WTC11 (cell line): ENCODE measurements around the gene MEGF9. TPM values are rescaled to one million over a fixed set of nuclear protein-coding genes. Genes with fewer than 3 reads are reported as not detected.

Source experiments
- ATAC-seq: fragments of 200-7000 bp; cut with Tn5 transposase; 2 replicates; pipeline ENCODE4 v1.10.0; 2021; ENCODE audit warnings: mild to moderate bottlenecking, moderate library complexity
- CTCF ChIA-PET: fragments of 300-600 bp; sonication (Branson Sonifier 250); formaldehyde crosslinking; loops from one replicate; lab custom pipeline; 2021; ENCODE audit warnings: antibody characterized with exemption; lab: Charles Lee
- POLR2A ChIA-PET: fragments of 350-600 bp; sonication (Branson Sonifier 250); formaldehyde crosslinking; loops from one replicate; lab custom pipeline; 2021; ENCODE audit warnings: antibody characterized with exemption; lab: Charles Lee
- DNase-seq: peaks from one replicate; pipeline ENCODE4 v3.0.0; 2021; ENCODE audit warnings: low spot score
- H3K27ac Mint-ChIP-seq: 2 replicates; pipeline ENCODE4 v1.8.0; 2021; ENCODE audit warnings: mixed read lengths
- H3K27me3 Mint-ChIP-seq: 2 replicates; pipeline ENCODE4 v1.8.0; 2021; ENCODE audit warnings: low read depth, mild to moderate bottlenecking, moderate library complexity, mixed read lengths
- H3K36me3 Mint-ChIP-seq: 2 replicates; pipeline ENCODE4 v1.8.0; 2021; ENCODE audit warnings: mixed read lengths
- H3K4me1 Mint-ChIP-seq: 2 replicates; pipeline ENCODE4 v1.8.0; 2022; ENCODE audit warnings: mixed read lengths
- H3K4me3 Mint-ChIP-seq: 2 replicates; pipeline ENCODE4 v1.8.0; 2021; ENCODE audit warnings: mild to moderate bottlenecking, moderate library complexity, mixed read lengths
- H3K9me3 Mint-ChIP-seq: 2 replicates; pipeline ENCODE4 v1.8.0; 2021; ENCODE audit warnings: mixed read lengths
- AFF4 ChIP-seq: sonication (generic); formaldehyde crosslinking; IDR thresholded peaks from 2 replicates; pipeline ENCODE4 v1.8.1; 2023; ENCODE audit warnings: mild to moderate bottlenecking, missing genetic modification reagents, borderline replicate concordance
- E2F1 ChIP-seq: sonication (generic); formaldehyde crosslinking; IDR thresholded peaks from 2 replicates; pipeline ENCODE4 v1.8.0; 2022; ENCODE audit warnings: mild to moderate bottlenecking, missing genetic modification reagents
- ERG ChIP-seq: fragments of 250-450 bp; sonication (Bioruptor Pico); IDR thresholded peaks from 2 replicates; pipeline ENCODE4 v1.8.0; 2021; ENCODE audit warnings: mild to moderate bottlenecking
- ESRRA ChIP-seq: sonication (generic); formaldehyde crosslinking; IDR thresholded peaks from 2 replicates; pipeline ENCODE4 v1.8.1; 2022; ENCODE audit warnings: mild to moderate bottlenecking, missing genetic modification reagents, borderline replicate concordance
- GRHL2 ChIP-seq: fragments of 250-450 bp; sonication (Bioruptor Pico); IDR thresholded peaks from 2 replicates; pipeline ENCODE4 v1.8.0; 2022; ENCODE audit warnings: mild to moderate bottlenecking, moderate library complexity; ENCODE audit not compliant: insufficient replicate concordance, severe bottlenecking
- NFYB ChIP-seq: sonication (generic); formaldehyde crosslinking; conservative IDR thresholded peaks from 2 replicates; pipeline ENCODE4 v1.8.0; 2022; ENCODE audit warnings: low read depth, missing genetic modification reagents
- NR1H2 ChIP-seq: sonication (generic); formaldehyde crosslinking; IDR thresholded peaks from 2 replicates; pipeline ENCODE4 v1.9.0; 2021; ENCODE audit warnings: mild to moderate bottlenecking, moderate library complexity, missing genetic modification reagents
- NR2C2 ChIP-seq: sonication (generic); formaldehyde crosslinking; IDR thresholded peaks from 2 replicates; pipeline ENCODE4 v1.8.0; 2022; ENCODE audit warnings: mild to moderate bottlenecking, missing genetic modification reagents
- SMAD3 ChIP-seq: sonication (generic); formaldehyde crosslinking; IDR thresholded peaks from 2 replicates; pipeline ENCODE4 v1.8.0; 2022; ENCODE audit warnings: missing genetic modification reagents, mild to moderate bottlenecking, borderline replicate concordance
- TEAD1 ChIP-seq: sonication (generic); formaldehyde crosslinking; IDR thresholded peaks from 2 replicates; pipeline ENCODE4 v1.8.0; 2022; ENCODE audit warnings: mild to moderate bottlenecking, missing genetic modification reagents
- USF1 ChIP-seq: sonication (generic); formaldehyde crosslinking; IDR thresholded peaks from 2 replicates; pipeline ENCODE4 v1.8.0; 2022; ENCODE audit warnings: mild to moderate bottlenecking, missing genetic modification reagents
- USF2 ChIP-seq: sonication (generic); formaldehyde crosslinking; IDR thresholded peaks from 2 replicates; pipeline ENCODE4 v1.8.1; 2023; ENCODE audit warnings: mild to moderate bottlenecking, missing genetic modification reagents, moderate library complexity
- ZNF232 ChIP-seq: sonication (generic); formaldehyde crosslinking; IDR thresholded peaks from 2 replicates; pipeline ENCODE4 v1.8.0; 2022; ENCODE audit warnings: mild to moderate bottlenecking, missing genetic modification reagents
- ZNF263 ChIP-seq: sonication (generic); formaldehyde crosslinking; IDR thresholded peaks from 2 replicates; pipeline ENCODE4 v1.8.1; 2022; ENCODE audit warnings: low read depth, mild to moderate bottlenecking, moderate library complexity, missing genetic modification reagents
- ZNF317 ChIP-seq: sonication (generic); formaldehyde crosslinking; IDR thresholded peaks from 2 replicates; pipeline ENCODE4 v1.8.1; 2023; ENCODE audit warnings: low read depth, mild to moderate bottlenecking, moderate library complexity, missing genetic modification reagents, borderline replicate concordance
- total RNA-seq: library from RNA; stranded (reverse); gene quantifications from 3 replicates; pipeline ENCODE4 v1.2.3, GENCODE V29; 2021
- TF ChIP-seq, protein P1 (sequence below): sonication (generic); formaldehyde crosslinking; IDR thresholded peaks from 2 replicates; pipeline ENCODE4 v1.8.1; 2023; ENCODE audit warnings: mild to moderate bottlenecking, moderate library complexity, missing genetic modification reagents
- TF ChIP-seq, protein P2 (sequence below): sonication (generic); formaldehyde crosslinking; IDR thresholded peaks from 2 replicates; pipeline ENCODE4 v1.8.1; 2023; ENCODE audit warnings: mild to moderate bottlenecking, missing genetic modification reagents, moderate library complexity

The MEGF9 gene
- total RNA-seq, 1 experiment from 2014 or later, result 0.92 TPM

GRCh38 chr9:120567081-120567480, 147.2 kb downstream of the MEGF9 start:
- POLR2A ChIA-PET, result no interaction called here
- CTCF ChIA-PET, result no interaction called here
- H3K9me3 Mint-ChIP-seq, result no peaks in the 10 kb centered on the region
- TF ChIP-seq ERG (CRISPR knock-in tag) (no peak), GRHL2 (CRISPR knock-in tag) (no peak), ESRRA (CRISPR knock-in tag) (no peak), ZNF317 (no peak), AFF4 (CRISPR knock-in tag) (no peak), SMAD3 (CRISPR knock-in tag) (no peak), NR1H2 (no peak), ZNF232 (CRISPR knock-in tag) (no peak), USF2 (CRISPR knock-in tag) (no peak)
- TF ChIP-seq, protein P1, sequence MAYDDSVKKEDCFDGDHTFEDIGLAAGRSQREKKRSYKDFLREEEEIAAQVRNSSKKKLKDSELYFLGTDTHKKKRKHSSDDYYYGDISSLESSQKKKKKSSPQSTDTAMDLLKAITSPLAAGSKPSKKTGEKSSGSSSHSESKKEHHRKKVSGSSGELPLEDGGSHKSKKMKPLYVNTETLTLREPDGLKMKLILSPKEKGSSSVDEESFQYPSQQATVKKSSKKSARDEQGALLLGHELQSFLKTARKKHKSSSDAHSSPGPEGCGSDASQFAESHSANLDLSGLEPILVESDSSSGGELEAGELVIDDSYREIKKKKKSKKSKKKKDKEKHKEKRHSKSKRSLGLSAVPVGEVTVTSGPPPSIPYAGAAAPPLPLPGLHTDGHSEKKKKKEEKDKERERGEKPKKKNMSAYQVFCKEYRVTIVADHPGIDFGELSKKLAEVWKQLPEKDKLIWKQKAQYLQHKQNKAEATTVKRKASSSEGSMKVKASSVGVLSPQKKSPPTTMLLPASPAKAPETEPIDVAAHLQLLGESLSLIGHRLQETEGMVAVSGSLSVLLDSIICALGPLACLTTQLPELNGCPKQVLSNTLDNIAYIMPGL, result no peak
- no peaks in the 10 kb centered on the region for H3K27me3 Mint-ChIP-seq
- DNase-seq (no peak), ATAC-seq (no peak)
- H3K4me3 Mint-ChIP-seq, result no peak overlapping the region
- no peaks in the 10 kb centered on the region for H3K4me1 Mint-ChIP-seq
- peaks cover 60% of the 10 kb centered on the region for H3K36me3 Mint-ChIP-seq
- H3K27ac Mint-ChIP-seq, result no peak overlapping the region

GRCh38 chr9:120564589-120564988, 149.7 kb downstream of the MEGF9 start:
- H3K36me3 Mint-ChIP-seq, result peaks cover 42% of the 10 kb centered on the region
- no peak for TF ChIP-seq USF2 (CRISPR knock-in tag)
- no peak for TF ChIP-seq E2F1
- no peak for TF ChIP-seq TEAD1 (CRISPR knock-in tag)
- TF ChIP-seq, protein P2, sequence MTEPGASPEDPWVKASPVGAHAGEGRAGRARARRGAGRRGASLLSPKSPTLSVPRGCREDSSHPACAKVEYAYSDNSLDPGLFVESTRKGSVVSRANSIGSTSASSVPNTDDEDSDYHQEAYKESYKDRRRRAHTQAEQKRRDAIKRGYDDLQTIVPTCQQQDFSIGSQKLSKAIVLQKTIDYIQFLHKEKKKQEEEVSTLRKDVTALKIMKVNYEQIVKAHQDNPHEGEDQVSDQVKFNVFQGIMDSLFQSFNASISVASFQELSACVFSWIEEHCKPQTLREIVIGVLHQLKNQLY (CRISPR knock-in tag), result no peak
- TF ChIP-seq NFYB, result no peak
- no peak for TF ChIP-seq NR2C2
- TF ChIP-seq GRHL2 (CRISPR knock-in tag), result no peak
- no peak for TF ChIP-seq ZNF263 (CRISPR knock-in tag)
- no peak for TF ChIP-seq USF1 (CRISPR knock-in tag)
- TF ChIP-seq NR1H2, result no peak
- TF ChIP-seq ESRRA (CRISPR knock-in tag), result no peak
- H3K4me1 Mint-ChIP-seq, result no peaks in the 10 kb centered on the region
- no peak overlapping the region for H3K4me3 Mint-ChIP-seq
- CTCF ChIA-PET, result no interaction called here
- DNase-seq, result no peak
- no peak for ATAC-seq
- POLR2A ChIA-PET, result no interaction called here
- no peaks in the 10 kb centered on the region for H3K9me3 Mint-ChIP-seq
- no peak overlapping the region for H3K27ac Mint-ChIP-seq
- H3K27me3 Mint-ChIP-seq, result no peaks in the 10 kb centered on the region
